HL-60 (cell line): ENCODE results near the gene PIAS4.

Experiments
- GABPA ChIP-seq: IDR thresholded peaks from 2 replicates; pipeline ENCODE4 v1.6.1; 2012; ENCODE audit warnings: low read depth
- POLR2AphosphoS5 ChIP-seq: IDR thresholded peaks from 2 replicates; pipeline ENCODE4 v1.6.1; 2012; ENCODE audit warnings: low read depth
- SPI1 ChIP-seq: IDR thresholded peaks from 2 replicates; pipeline ENCODE4 v1.6.1; 2012; ENCODE audit warnings: low read depth, mild to moderate bottlenecking, borderline replicate concordance
- TF ChIP-seq, protein P1 (sequence below): IDR thresholded peaks from one replicate; pipeline ENCODE4 v1.5.1; 2011; ENCODE audit warnings: low read length, control low read depth, inconsistent platforms; ENCODE audit not compliant: insufficient read depth
- TF ChIP-seq, protein P2 (sequence below): IDR thresholded peaks from 2 replicates; pipeline ENCODE4 v1.6.1; 2012; ENCODE audit warnings: low read depth; ENCODE audit not compliant: insufficient replicate concordance

DNA sequence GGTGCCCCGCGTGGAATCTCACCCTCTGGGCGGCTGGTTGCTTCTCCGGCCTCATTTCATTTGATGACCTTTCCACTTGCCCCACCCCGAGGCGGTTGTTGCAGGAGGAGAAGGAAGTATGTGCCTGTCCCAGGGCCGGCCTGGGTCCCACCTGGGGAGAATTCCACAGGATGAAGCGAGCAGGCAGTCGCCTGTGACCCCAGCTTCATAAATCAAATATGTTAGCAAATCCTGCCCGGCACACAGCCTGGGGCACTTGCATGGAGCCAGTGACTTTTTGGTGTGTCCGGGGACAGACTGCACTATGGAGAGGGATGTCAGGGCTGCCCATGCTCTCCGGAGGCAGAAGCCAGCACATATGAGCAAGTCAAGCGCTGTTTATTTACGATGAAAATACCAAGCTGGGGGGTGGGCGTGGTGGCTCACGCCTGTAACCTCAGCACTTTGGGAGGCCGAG, 78.9 kb downstream of the PIAS4 start:
- TF ChIP-seq POLR2AphosphoS5 (no peak), GABPA (no peak), SPI1 (no peak)
- TF ChIP-seq, protein P1, sequence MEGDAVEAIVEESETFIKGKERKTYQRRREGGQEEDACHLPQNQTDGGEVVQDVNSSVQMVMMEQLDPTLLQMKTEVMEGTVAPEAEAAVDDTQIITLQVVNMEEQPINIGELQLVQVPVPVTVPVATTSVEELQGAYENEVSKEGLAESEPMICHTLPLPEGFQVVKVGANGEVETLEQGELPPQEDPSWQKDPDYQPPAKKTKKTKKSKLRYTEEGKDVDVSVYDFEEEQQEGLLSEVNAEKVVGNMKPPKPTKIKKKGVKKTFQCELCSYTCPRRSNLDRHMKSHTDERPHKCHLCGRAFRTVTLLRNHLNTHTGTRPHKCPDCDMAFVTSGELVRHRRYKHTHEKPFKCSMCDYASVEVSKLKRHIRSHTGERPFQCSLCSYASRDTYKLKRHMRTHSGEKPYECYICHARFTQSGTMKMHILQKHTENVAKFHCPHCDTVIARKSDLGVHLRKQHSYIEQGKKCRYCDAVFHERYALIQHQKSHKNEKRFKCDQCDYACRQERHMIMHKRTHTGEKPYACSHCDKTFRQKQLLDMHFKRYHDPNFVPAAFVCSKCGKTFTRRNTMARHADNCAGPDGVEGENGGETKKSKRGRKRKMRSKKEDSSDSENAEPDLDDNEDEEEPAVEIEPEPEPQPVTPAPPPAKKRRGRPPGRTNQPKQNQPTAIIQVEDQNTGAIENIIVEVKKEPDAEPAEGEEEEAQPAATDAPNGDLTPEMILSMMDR: no peak
- TF ChIP-seq, protein P2, sequence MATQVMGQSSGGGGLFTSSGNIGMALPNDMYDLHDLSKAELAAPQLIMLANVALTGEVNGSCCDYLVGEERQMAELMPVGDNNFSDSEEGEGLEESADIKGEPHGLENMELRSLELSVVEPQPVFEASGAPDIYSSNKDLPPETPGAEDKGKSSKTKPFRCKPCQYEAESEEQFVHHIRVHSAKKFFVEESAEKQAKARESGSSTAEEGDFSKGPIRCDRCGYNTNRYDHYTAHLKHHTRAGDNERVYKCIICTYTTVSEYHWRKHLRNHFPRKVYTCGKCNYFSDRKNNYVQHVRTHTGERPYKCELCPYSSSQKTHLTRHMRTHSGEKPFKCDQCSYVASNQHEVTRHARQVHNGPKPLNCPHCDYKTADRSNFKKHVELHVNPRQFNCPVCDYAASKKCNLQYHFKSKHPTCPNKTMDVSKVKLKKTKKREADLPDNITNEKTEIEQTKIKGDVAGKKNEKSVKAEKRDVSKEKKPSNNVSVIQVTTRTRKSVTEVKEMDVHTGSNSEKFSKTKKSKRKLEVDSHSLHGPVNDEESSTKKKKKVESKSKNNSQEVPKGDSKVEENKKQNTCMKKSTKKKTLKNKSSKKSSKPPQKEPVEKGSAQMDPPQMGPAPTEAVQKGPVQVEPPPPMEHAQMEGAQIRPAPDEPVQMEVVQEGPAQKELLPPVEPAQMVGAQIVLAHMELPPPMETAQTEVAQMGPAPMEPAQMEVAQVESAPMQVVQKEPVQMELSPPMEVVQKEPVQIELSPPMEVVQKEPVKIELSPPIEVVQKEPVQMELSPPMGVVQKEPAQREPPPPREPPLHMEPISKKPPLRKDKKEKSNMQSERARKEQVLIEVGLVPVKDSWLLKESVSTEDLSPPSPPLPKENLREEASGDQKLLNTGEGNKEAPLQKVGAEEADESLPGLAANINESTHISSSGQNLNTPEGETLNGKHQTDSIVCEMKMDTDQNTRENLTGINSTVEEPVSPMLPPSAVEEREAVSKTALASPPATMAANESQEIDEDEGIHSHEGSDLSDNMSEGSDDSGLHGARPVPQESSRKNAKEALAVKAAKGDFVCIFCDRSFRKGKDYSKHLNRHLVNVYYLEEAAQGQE: no peak
